RPMI8226 (cell line): ENCODE results near the gene CCDC201.

ENCODE experiments used
- DNase-seq: peaks from one replicate; pipeline ENCODE4 v3.0.0-alpha.2; 2015

The CCDC201 gene, protein sequence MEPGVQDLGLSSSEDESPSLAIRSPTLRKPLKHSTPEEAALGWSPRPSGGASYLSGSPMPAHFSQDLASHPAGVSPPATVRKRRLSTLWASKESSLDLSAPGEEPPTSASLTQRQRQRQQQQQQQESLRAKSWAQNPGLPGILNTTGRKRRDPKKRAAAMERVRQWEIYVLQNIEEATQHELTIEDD

DNA sequence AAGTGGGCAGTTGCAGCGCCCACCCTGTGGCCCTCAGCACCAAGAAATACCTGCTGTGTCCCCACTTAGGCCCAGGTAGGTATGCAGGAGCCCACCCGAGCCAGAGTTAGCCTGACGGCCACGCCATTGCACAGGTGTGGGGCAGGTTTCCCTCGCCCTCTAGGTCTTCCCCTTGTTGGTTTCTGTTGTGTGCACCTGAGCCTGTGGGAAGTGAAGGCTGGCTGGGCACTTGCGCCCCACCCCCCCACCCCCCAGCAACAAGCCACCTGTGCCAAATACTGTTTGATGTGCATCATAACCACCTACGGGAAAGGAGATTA lies at the start of gene CCDC201:
TSS of gene CCDC201 (minus strand) at position 48 of the 320 bp plus-strand sequence. CDS start 75 bp downstream, outside the sequence.
- DNase-seq: no peak

DNA sequence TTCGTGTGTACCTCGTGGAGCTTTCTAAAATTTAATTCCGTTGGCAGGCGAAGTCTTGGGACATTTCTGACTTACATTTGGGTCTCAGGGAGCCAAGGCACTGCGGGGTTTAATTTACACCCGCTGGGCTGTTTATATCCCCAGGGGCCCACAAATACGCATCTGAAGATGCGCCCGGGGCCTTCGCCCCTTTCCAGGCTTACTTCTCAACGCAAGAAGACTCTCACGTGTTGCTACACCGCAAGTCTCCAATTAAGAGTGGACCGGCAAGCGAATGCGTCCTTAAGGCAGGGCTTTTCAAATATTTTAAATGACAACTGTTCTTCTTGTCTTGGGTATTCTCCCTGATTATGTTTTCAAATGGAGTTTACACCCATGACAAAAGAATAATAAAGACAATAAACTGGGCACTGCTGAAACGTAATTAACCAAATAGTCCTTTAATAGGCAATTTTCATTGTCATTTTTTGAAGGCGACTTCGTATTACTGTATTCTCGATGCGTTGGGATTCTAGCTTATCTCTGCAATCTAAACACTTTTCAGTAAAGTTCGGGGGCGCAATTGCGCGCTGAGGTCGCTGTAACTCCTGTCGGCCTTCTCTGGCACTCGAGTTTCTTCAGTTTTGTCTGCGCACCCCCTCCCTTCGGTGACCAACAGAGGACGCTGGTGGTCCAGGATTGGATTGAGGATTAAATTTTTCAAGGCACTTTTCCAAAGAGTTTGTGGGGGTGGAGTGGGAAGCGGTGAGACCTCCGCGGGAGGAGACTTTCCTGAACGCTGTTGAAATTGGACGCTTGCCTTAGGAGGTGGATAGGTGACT lies 49.0 kb upstream of the CCDC201 start:
- DNase-seq: peak; percentile 75

DNA sequence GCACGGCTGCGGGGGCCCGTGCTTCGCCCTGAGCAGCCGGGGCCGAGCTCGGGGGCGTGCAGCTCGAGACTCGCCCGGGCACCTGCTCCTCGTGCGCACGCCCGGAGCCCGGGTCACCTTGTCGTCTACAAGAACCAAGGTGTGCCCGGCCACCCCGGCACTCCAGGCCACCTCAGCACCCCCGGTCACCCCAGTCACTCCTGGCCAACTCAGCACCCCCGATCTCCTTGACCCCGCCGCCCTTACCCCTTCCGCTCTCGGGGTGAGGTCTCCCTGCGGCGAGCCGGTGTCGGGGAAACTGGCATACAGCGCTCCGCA lies 48.5 kb upstream of the CCDC201 start:
- DNase-seq: no peak

DNA sequence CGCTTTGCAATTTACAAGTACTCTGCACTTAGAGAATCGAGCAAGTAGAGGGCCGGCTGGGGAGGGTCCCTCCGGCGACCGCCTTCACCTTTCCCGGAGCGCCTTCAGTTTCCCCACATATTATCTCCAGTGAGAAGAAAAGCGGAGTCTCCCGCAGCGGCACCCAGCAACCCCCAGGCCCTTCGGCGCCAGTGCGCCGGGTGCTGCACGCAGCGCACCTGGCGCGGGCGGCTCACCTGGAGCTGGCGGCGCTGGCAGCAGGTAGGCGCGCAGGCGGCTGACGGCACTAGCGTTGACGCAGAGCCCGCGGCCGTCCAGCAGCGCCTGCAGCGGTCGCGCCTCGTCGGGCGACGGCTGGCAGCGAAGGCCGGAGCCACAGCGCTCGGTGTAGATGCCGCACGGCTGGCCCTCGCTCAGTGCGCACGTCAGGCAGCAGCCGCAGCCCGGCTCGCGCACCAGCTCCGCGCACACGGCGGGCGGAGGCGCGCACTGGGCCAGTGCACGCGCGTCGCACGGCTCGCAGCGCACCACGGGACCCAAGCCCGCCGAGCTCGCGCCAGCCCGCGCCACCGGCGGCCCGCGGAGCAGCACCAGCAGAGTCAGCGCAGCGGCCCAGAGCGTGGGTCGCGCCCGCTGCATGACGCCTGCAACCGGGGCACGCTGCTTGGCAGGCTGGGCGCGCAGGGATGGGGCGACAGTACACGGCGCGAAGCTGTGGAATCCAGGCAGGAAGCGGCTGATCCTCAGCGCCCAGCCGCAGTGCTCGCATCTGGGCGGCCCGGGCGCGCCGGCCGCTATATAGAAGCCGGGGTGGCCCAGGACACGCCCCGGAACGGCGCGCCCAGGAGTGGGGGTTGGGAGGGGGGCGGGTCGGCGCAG lies 47.9 kb upstream of the CCDC201 start, which contains the start of gene IGFBP3:
TSS of gene IGFBP3 (minus strand) at position 771 of the 879 bp plus-strand sequence. CDS start at position 639, 132 bp downstream.
- DNase-seq: peak; percentile 86

DNA sequence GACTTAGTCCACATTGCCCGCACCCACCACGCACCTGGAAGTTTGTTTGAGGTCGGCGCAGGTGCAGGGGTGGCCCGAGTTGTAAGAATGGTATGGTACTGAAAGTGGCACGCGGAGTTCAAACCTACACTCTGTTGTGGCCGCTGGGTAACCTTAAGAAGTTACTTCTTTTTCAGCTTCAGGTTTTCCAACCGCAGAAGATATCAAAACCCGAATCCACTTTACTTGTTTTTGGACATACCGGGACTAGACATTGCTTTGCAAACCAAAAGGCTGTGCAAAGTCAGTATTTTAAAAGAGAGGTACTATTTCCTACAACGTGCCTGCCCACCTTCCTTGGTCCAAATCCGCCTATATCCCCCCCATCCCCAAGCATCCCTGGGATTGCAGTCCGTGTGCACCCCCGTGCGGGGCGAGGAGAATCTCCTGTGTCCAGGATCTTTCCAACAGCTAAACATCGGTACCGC lies 47.1 kb upstream of the CCDC201 start:
- DNase-seq: peak; percentile 86

DNA sequence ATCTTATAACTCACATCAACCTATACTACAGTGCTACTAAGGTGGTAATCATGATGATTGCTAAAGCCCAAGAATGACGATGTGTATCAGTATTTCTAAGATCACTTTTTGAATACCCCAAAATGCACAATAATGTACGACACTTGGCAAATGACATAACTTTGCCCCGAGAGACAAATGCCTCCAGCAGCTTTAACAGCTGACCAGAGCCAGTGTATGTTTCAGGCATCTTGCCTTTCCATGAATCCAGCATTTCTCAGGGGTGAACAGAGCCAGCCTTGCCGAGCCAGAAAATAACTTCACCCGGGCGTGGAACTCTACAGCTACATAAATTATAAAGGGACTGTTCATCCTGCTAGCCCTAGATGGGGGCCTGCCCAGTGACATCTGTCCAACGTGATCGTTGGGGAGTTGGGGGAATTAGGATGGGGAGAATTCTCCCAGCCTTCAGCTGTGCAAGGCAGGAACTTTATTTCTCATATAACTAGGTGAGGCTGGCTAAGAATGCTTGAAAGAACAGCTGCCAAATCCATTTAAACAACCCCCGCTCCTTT lies 46.4 kb upstream of the CCDC201 start:
- DNase-seq: no peak

DNA sequence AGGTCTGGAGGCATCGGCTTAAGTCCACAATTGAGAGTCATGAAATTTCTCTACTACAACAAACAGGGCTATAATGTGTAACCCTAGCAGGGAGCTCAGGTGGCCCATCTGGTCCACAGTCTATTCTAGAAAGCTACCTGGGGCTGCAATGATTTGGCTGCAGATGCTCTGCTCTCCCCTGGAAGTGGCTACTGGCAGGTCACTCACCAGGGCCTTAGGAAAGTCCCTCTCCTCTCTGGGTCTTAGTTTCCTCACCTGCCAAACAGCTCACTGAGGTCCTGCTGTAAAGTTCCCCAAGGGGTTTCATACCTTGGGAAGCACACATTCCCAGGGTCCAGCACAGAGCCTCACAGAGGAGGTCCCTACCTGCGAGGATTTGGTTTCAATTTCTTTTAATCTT lies 45.7 kb upstream of the CCDC201 start:
- DNase-seq: peak; percentile 41

DNA sequence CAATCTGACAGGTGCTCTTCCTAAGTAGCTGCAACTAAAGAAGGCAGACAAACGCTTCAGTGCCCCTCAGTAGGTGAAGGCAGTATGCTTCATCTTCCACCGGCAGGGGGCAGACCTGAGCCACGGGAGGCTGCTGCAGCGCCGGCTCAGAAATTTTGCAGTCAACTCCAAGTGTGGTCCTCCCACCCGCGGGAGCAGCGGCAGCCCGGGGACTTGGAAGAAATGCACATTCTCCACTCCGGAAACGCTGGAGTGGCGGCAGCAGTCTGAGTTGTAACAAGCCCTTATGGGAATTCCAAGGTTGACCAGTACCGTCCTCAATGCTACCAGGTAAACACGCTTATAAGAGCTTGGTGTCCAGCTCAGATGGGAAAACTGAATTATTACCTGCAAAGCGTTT lies 44.8 kb upstream of the CCDC201 start:
- DNase-seq: peak; percentile 86

DNA sequence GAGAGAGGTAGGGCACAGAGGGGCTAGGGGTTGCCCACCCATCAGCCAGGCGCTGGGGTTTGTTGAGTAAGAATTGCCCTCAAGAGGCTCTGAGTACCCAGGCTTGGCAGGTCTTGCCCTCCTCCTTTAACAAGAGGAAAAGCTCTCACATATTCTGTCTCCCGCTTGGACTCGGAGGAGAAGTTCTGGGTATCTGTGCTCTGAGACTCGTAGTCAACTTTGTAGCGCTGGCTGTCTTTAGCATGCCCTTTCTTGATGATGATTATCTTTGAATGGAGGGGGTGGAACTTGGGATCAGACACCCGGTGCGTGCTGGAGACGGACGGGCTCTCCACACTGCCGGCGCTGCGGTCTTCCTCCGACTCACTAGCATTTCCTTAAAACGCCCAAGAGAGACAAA lies 44.2 kb upstream of the CCDC201 start:
- DNase-seq: no peak

DNA sequence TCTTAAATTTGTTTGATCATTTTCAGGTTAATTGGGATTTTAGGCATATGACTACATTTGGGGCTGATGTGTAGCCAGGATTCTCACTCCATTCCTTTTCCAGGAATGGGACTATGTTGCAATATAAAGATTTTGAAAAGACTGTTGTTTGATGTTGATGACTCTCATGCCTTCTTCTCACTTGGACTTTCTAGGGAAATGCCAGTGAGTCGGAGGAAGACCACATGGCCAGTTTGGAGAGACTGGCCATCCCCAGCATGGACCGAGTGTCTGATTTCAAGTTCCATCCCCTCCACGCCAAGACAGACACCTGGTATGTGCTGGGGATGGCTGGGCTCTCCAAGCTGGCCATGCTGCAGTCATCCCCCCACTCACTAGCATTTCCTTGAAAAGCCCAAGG lies 42.7 kb upstream of the CCDC201 start:
- no peak for DNase-seq

DNA sequence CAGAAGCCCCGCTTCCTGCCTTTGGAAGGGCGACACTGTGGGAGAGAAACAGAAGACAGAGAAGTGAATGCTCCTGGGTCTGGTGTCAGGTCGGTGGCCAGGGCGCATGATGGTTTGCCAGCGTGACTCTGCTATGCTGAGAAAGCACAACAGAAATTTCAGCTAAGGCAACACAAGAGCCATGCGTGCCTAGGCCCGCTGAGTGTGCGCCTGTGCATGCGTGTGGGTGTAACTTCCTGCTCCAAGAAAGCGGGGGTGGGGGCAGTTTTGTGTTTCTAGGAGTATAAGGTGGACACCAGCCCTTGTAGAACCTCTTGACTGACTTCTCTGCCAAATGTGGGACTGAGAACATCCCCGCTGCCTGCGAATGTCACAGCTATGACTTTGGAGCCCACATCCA lies 42.0 kb upstream of the CCDC201 start:
- no peak for DNase-seq

DNA sequence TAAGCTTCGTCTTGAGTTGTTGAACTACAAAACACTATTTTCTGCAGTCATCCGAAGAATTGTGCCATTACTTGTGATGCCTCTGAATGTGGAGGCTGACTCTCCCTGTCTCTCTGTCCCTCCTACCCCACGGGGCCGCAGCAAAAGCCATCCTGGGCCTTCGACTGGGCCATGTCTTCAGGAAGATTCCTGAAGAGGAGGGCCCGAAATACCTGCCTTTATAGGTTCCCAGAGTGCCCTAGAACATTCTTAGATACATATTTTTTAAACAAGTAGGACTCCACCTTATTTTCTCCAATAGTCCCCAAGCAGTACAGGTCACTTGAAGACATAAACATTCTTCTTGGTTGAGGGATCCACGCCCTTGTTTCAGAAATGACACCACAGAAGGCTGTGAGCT lies 40.1 kb upstream of the CCDC201 start:
- DNase-seq: no peak

DNA sequence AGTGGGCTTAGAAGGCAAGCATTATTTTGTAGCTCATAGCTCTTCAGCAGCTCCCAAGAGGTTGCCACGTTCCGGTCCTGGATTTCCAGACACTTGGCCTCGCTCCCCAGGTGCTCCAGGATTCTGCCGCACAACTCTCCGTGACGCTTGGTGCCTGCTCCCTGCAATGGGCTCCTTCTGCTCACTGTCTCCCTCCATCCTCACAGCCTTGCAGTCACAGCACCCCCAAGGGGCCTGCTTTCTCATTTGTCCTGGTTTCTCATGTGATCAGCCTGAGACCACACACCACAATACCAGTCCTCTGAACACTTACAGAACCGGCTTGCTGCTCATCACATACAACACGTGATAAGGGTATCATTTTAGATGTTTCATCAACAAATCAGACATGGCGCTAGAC lies 38.4 kb upstream of the CCDC201 start:
- no peak for DNase-seq

DNA sequence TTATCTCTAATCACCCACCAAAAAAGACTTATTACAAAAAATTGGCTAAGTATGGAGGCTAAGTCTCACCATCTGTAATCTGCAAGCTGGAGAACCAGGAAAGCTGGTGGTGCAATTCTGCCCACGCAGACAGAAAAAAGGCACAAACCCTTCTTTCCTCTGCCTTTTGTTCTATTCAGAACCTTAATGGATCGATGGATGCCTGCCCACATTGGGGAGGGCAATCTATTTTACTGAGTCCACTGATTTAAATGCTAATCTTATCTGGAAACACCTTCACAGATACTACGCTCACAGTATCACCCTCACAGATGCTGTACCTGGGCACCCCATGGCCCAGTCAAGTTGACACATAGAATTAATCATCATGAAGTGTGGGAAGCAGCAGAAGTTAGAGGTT lies 38.0 kb upstream of the CCDC201 start:
- no peak for DNase-seq

DNA sequence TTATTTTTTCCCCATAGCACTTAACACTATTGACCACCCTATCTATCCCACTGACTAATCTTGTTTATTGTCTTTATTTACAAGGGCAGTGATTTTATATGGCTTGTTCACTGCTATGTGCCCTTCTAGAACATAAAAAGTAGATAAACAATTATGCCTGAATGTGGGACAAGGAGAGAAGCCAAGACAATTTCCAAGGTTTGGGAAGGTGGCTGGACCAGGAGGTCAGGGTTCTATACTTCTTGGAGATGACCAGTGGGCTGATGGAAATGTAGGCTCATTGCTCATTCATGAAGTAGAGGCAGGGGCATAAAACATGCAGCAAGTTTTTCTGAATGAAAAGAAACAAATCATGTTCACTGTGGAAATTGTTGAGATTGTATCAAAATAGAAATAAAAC lies 36.7 kb upstream of the CCDC201 start:
- DNase-seq: no peak

DNA sequence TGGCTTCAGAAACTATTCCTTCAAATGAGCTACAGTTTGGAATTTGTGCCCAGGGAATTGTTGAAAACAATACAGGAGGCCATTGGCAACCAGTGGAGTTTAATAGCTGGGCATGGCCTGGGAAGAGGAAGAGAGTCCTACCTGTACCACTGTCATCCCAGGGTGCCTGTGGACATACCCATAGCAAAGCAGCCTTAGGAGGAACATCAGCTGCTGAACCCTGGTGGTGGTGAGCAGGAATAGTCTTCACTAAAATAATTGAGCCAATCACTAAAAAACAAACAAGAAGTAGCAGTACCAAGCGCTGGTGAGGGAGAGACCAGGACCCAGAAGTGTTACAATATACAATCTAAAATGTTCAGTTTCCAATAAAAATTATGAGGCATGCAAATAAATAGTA lies 29.9 kb upstream of the CCDC201 start:
- DNase-seq: no peak

DNA sequence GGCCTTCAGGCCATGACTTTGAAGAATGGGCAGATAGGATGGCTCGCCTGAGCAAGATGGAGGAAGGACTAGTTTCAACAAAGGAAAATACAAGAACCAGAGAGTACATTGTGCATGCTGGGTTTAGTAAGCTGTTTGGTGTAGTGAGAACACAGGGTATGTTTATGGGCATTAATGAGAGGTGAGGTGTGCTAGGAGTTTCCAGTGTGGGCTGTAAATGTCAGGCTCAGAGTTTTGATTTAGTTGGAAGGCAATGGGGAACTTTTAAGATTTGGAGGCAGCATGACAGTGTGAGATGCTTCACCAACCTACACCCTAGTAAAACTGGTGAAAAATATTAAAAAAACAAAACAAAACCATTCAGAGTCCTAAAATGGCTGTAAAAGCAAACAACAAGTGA lies 28.7 kb upstream of the CCDC201 start:
- DNase-seq: no peak

DNA sequence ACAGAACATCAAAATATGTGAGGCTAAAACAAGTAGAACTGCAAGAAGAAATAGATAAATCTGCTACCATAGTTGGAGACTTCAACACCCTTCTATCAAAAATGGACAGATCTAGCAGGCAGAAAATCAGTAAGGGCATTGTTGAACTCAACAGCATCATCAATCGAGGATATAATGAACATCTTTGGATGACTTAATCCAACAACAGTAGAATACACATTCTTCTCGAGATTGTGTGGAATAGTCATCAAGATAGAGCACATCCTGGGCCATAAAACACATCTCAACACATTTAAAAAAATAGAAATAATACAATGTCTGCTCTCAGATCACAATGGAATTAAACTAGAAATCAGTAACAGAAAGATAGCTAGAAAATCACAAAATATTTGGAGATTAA lies 25.3 kb upstream of the CCDC201 start:
- DNase-seq: no peak

DNA sequence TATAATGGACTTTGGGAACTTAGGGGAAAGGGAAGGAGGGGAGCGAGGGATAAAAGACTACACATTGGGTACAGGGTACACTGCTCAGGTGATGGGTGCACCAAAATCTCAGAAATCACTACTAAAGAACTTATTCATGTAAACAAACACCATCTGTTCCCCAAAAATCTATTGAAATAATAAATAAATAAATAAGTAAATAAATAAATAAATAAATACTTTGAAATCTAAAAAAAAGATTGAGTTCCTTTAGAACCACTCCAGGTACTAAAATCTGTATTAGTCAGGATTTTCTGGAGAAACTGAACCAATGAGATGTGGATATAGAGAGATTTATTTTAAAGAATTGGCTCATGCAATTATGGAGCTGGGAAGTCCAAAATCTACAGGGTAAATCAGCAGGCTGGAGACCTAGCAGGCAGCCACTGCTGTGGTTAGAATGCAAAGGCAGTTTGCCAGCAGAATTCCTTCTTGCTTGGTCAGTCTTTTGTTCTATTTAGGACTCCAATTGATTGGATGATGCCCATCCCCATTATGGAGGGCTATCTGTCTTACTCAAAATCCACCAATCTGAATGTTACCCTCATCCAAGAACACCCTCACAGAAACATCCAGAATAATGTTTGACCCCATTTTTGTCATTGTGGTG lies 24.3 kb upstream of the CCDC201 start:
- no peak for DNase-seq

DNA sequence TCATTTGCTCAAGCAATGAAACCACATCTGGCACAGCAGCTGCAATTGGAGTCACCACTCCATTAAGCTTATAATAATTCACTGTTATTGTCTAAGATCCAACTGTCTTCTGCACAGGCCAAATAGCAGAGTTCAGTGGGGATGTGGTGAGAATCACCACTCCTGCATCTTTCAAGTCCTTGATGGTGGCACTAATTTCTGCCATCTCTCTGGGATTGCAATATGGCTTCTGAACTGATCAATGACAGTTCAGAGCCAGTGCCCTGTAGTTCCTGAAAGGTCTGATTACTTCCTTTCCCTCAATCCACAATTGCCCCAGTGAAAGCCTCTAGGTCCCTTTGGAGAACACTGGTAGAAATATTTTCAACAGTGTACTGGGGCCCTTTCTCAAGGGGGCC lies 21.8 kb upstream of the CCDC201 start:
- no peak for DNase-seq

DNA sequence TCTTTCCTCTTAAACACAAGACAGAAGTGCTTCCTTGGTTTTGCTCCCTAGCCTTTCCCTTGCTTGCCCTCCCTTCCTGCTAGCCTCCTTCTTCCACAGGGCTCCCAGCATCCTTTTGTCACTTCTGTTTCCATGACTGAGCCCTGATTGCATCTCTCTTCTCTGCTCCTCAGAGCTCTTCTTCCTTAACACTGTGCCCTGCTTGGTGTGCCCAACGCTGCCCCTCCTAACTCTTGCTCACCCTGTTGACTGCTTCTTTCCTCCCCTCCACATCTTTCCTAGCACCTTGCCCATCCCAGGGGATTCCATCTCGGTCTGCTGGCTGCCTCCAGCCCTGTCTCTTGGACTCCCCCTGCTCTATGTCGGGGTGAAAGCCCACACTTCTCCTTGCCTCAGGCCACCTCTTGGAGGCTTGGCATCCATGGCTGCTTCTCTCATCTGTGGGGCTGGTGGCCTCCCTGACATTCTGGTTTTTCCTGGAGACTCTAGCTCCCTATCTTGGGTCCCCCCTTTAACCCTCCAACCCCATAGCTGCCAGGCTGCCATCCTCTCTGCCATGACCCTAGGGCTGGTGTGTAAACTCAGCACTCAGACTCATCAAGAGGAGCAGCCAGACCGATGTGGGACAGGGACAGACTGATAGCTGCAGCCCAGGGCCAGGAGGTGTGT lies 21.2 kb upstream of the CCDC201 start:
- no peak for DNase-seq

DNA sequence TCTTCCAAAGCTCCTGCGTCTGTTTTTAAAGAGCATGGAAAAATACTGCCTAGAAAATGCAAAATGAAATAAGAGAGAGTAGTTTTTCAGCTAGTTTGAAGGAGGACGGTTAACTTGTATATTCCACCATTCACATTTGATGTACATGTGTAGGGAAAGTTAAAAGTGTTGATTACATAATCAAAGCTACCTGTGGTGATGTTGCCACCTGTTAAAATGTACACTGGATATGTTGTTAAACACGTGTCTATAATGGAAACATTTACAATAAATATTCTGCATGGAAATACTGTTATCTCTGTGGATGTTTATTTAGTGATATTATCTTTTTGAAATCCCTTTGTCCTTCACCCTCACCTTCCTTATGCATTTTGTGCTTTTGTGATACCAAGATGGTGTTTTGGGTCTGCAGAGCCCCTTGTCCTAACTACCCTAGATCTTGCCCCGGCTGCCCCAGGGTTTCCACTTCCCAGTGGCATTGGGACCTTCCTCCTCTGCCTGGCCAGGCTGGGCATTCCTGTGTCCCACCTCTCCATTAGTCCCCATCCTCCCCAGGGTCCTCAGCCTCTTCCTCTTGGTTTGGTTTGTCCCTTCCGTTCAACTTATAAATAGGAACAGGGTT lies 20.6 kb upstream of the CCDC201 start:
- DNase-seq: no peak
